ENCODE results near the gene C1QTNF6. TPM values are rescaled to one million over a fixed set of nuclear protein-coding genes. Genes with fewer than 3 reads are reported as not detected.
A peak's percentile ranks its signal among the peaks of the same experiment; 100 is the strongest.

Gene C1QTNF6
- total RNA-seq, 1 donor from 2014 or later = 5.3 TPM

DNA sequence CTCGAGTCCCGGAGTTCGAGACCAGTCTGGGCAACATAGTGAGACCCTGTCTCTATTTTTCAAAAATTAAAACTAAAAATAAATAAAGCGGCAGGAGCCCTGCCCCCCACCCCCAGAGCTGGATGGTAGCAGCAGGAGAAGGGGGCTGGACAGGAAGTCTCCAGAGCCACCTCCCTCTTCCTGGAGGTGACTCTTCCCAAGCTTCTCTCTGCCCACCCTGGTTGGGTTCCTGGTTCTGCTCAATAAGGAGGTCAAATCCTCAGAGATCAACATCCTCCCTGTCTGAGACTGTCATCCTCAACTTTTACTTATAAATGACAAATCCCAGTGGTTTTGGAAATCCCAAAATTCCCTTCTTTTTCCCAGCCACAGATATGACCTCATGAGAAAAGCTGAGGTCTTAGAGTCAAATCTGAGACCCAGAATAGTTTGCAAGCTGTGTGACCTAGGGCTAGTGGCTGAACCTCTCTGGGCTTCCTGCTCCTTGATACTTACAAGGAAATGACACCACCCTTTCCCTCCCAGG, 987 bp downstream of the C1QTNF6 start:
- DNase-seq (peak; percentile 34), ATAC-seq (no peak)
- H3K27ac ChIP-seq = peak overlapping the region; percentile 87
- TF ChIP-seq, protein P1, sequence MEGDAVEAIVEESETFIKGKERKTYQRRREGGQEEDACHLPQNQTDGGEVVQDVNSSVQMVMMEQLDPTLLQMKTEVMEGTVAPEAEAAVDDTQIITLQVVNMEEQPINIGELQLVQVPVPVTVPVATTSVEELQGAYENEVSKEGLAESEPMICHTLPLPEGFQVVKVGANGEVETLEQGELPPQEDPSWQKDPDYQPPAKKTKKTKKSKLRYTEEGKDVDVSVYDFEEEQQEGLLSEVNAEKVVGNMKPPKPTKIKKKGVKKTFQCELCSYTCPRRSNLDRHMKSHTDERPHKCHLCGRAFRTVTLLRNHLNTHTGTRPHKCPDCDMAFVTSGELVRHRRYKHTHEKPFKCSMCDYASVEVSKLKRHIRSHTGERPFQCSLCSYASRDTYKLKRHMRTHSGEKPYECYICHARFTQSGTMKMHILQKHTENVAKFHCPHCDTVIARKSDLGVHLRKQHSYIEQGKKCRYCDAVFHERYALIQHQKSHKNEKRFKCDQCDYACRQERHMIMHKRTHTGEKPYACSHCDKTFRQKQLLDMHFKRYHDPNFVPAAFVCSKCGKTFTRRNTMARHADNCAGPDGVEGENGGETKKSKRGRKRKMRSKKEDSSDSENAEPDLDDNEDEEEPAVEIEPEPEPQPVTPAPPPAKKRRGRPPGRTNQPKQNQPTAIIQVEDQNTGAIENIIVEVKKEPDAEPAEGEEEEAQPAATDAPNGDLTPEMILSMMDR (IDR thresholded peaks at IDR 0.05) = no peak
- intact Hi-C loops (cut with DNase I) = no loop called here
- H3K27me3 ChIP-seq (ENCODE audit: low read depth) = no peaks in the 10 kb centered on the region
- H3K4me3 ChIP-seq = peak overlapping the region; percentile 51
- H3K4me1 ChIP-seq = peaks cover 56% of the 10 kb centered on the region
- H3K9me3 ChIP-seq = no peaks in the 10 kb centered on the region
- H3K36me3 ChIP-seq = peaks cover 1% of the 10 kb centered on the region

DNA sequence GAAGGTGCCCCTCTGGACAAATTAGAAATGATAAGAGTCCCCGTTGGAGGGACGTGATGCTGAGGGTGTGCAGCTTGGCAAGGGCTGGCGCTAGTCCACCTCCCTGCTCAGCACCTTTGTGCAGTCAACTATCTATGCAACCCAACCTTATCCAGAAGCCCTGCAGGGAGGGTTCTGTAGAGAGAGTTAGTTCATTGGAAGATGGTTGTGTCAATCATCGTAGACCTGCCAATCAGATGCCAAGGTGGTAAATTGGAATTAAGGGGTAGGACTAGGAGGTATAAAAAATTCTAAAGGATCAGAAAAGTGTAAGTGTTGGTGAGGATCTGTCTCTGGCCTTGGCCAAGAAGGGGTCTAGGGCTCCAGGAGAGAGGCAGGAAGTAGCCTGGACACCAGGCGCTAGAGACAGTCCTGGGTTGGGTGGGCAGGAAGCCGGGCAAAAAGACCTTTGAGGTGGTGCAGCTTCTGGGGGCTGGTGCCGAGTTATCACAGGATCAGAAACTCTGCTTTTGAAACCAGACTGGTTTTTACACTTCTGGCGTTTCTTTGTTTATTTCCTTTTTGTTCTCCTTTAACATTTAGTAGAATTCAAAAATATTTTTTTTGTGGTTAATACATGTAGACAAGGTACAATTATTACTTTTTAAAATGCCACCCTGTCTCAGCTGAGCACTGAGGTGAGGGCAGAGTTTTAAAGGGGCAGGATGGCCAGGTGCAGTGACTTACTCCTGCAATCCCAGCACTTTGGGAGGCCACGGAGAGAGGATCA, 1.6 kb downstream of the C1QTNF6 start:
- peak overlapping the region; percentile 87 for H3K27ac ChIP-seq

DNA sequence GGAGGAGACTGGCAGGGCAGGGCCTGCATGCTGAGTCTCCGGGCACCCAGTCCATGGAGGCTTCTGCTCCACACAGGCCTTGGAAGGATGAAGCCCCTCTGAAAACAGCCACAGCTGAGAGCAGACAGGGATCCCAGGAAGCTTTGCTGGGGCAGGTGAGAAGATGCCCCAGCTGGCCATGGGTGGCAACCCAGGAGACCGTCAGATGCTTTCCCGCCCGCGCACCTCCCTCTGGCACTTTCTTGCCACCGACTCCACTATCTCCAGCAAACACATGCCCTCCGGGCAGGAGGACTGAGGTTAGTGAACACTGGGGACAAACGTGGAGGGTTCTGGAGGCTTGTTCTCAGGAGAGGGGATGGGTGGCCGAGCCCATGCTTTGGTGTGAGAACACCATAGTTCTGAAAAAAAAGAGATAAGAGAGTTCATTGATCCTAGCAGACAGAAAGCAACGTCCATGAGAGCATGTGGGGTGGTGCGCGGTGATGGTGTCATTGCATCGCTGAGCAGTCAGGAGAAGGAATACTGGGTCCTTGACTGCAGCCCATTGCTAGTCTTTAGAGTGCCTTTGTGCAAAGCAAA, 2.3 kb downstream of the C1QTNF6 start:
- H3K4me3 ChIP-seq = no peak overlapping the region
- TF ChIP-seq, protein P1 (IDR thresholded peaks at IDR 0.05) = no peak
- peak; percentile 28 for DNase-seq
- no peaks in the 10 kb centered on the region for H3K9me3 ChIP-seq
- peak overlapping the region; percentile 87 for H3K27ac ChIP-seq
- H3K4me1 ChIP-seq = peaks cover 56% of the 10 kb centered on the region
- intact Hi-C loops (cut with DNase I) = no loop called here
- no peaks in the 10 kb centered on the region for H3K27me3 ChIP-seq (ENCODE audit: low read depth)
- H3K36me3 ChIP-seq = peaks cover 7% of the 10 kb centered on the region
- no peak for ATAC-seq

More for the DNA sequence above, 1.6 kb downstream of the C1QTNF6 start:
- intact Hi-C loops (cut with DNase I) = no loop called here
- Histone ChIP-seq H3K4me1 (peaks cover 56% of the 10 kb centered on the region), H3K27me3 (ENCODE audit: low read depth) (no peaks in the 10 kb centered on the region), H3K36me3 (peaks cover 7% of the 10 kb centered on the region), H3K4me3 (peak overlapping the region; percentile 51), H3K9me3 (no peaks in the 10 kb centered on the region)
- ATAC-seq (peak; percentile 18 to 54), DNase-seq (peak; percentile 26)
- TF ChIP-seq, protein P1 (IDR thresholded peaks at IDR 0.05) = no peak

DNA sequence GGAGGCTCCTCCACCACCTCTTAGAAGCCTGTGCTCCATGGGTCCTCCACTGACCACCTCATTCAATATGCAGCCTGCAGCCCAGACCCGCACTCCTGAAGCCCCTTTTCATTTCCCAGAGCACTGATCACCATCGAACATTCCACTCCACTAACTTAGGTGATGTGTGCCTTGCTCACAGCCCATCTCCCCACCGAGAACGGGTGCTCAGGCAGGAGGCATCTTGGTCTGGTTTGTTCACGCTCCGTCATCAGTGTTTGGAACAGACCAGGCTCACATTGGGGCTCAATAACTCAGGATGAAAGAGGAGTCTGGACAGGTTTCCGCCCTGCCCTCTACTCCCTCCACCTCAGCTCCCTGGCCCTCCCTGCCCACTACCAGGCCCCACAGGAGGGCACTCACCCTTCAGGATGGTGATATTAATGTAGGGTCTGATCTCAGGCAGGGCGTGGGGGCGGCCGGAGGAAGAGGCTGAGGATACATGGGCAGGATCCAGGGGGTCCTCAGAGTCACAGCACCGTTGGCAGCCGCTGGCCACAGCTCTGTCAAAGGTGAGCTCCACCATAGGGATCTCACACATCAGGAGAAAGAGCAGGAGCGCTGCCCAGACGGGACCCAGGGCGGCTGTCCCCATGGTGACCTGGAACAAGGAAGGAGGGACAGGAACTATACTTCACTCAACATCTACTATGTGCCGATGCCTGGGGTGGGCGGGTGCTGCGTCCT, 3.1 kb downstream of the C1QTNF6 start:
- Histone ChIP-seq H3K4me3 (no peak overlapping the region), H3K9me3 (no peaks in the 10 kb centered on the region), H3K27ac (peak overlapping the region; percentile 36), H3K27me3 (ENCODE audit: low read depth) (no peaks in the 10 kb centered on the region), H3K4me1 (peaks cover 58% of the 10 kb centered on the region), H3K36me3 (peaks cover 7% of the 10 kb centered on the region)
- intact Hi-C loops (cut with DNase I) = no loop called here
- TF ChIP-seq, protein P1 (IDR thresholded peaks at IDR 0.05) = no peak
- ATAC-seq = no peak
- DNase-seq = peak; percentile 28

DNA sequence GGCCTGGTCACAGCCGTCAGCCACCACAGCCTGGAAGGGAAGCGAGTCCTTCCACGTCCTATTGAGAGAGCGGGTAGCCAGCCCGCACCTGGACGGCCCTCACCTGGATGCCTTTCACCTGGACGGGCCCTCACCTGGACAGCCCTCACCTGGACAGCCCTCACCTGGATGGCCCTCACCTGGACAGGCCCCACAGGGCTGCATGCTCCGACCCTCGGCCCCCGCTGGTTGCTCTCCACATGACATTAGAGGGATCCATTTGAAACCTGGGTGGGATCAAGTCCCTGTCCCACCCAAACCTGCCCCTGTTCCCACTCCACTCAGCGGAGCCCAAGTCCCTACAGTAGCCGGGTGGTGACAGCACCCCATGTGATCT, 3.7 kb downstream of the C1QTNF6 start:
- peak; percentile 40 for DNase-seq
- intact Hi-C loops (cut with DNase I) = no loop called here

More for the DNA sequence above, 3.7 kb downstream of the C1QTNF6 start:
- ATAC-seq = no peak
- Histone ChIP-seq H3K9me3 (no peaks in the 10 kb centered on the region), H3K36me3 (peaks cover 7% of the 10 kb centered on the region), H3K27ac (no peak overlapping the region), H3K4me1 (peaks cover 58% of the 10 kb centered on the region), H3K4me3 (no peak overlapping the region), H3K27me3 (ENCODE audit: low read depth) (no peaks in the 10 kb centered on the region)
- TF ChIP-seq, protein P1 (IDR thresholded peaks at IDR 0.05) = no peak

All from lower lobe of right lung (tissue), 2 donors.